Caco-2 (cell line): Measurements from ENCODE around the gene SEC61B. TPM values are rescaled to one million over a fixed set of nuclear protein-coding genes. Genes with fewer than 3 reads are reported as not detected.
"Not testable (repeated sequence)": the region's sequence is repeated elsewhere in the genome, so short reads cannot be mapped to it uniquely, and the experiment has no call there.

ENCODE experiments used
- BruUV-seq: library from RNA; stranded (reverse); fragments of 400-500 nt; replicated peaks from 2 replicates; lab custom pipeline; 2021; lab: Mats Ljungman, UMichigan
- CTCF ChIA-PET: fragments of 300-600 bp; sonication (Branson Sonifier 250); formaldehyde crosslinking; loops from one replicate; lab custom pipeline; 2022; ENCODE audit warnings: antibody characterized with exemption; lab: Charles Lee
- POLR2A ChIA-PET: fragments of 300-600 bp; sonication (Branson Sonifier 250); formaldehyde crosslinking; loops from one replicate; lab custom pipeline; 2022; ENCODE audit warnings: antibody characterized with exemption; lab: Charles Lee
- DNase-seq, 2 experiments: peaks; one replicate each; pipeline versions ENCODE4 v3.0.0 to v3.0.0-alpha.2; 2020 to 2022
- H3K27me3 ChIP-seq: replicated peaks from 2 replicates; pipeline ENCODE4 v1.6.0; 2011; ENCODE audit warnings: low read length; ENCODE audit not compliant: control insufficient read depth, insufficient read depth
- H3K36me3 ChIP-seq: 2 replicates; pipeline ENCODE4 v1.5.1; 2011; ENCODE audit warnings: low read length; ENCODE audit not compliant: control insufficient read depth, insufficient read depth
- H3K4me1 ChIP-seq: fragments of 250-450 bp; sonication (Bioruptor Pico); 2 replicates; pipeline ENCODE4 v1.5.1; 2020; ENCODE audit warnings: mild to moderate bottlenecking
- H3K4me3 ChIP-seq: 2 replicates; pipeline ENCODE4 v1.5.1; 2011; ENCODE audit warnings: low read depth, mild to moderate bottlenecking, control low read depth, low read length
- H3K9me3 ChIP-seq: fragments of 250-450 bp; sonication (Bioruptor Pico); 2 replicates; pipeline ENCODE4 v1.5.1; 2020; ENCODE audit warnings: mild to moderate bottlenecking, moderate library complexity
- H3K27ac Mint-ChIP-seq: one replicate; pipeline ENCODE4 v1.8.0; 2022; ENCODE audit warnings: mixed read lengths; ENCODE audit not compliant: unreplicated experiment
- H3K27me3 Mint-ChIP-seq: one replicate; pipeline ENCODE4 v1.8.0; 2022; ENCODE audit warnings: mixed read lengths; ENCODE audit not compliant: insufficient read depth, unreplicated experiment
- H3K36me3 Mint-ChIP-seq: one replicate; pipeline ENCODE4 v1.8.0; 2022; ENCODE audit warnings: mild to moderate bottlenecking, mixed read lengths; ENCODE audit not compliant: insufficient read depth, unreplicated experiment
- H3K4me1 Mint-ChIP-seq: one replicate; pipeline ENCODE4 v1.8.0; 2022; ENCODE audit warnings: low read depth, mixed read lengths; ENCODE audit not compliant: unreplicated experiment
- H3K4me3 Mint-ChIP-seq: one replicate; pipeline ENCODE4 v1.8.0; 2022; ENCODE audit warnings: mild to moderate bottlenecking, moderate library complexity, mixed read lengths; ENCODE audit not compliant: unreplicated experiment
- H3K9me3 Mint-ChIP-seq: one replicate; pipeline ENCODE4 v1.8.0; 2022; ENCODE audit warnings: mixed read lengths; ENCODE audit not compliant: unreplicated experiment
- intact Hi-C: fragments of 100-400 bp; cut with micrococcal nuclease; formaldehyde crosslinking; loops from one replicate; pipeline ENCODE4 v1.10.0; 2022; ENCODE audit not compliant: unreplicated experiment
- total RNA-seq: library from RNA; stranded (reverse); gene quantifications from 2 replicates; pipeline ENCODE4 v1.2.3, GENCODE V29; 2022
- TF ChIP-seq, protein P1 (sequence below), 2 experiments: fragments of 200-600 bp in 1 of 2; IDR thresholded peaks; 1 replicate in 1 of 2; 2 replicates in 1 of 2; pipeline versions ENCODE4 v1.5.1 to v1.8.0; 2011 to 2022; ENCODE audit warnings: antibody characterized with exemption in 1 of 2, control low read depth in 1 of 2, inconsistent platforms in 1 of 2, low read depth in 1 of 2, low read length in 1 of 2, mild to moderate bottlenecking in 1 of 2, moderate library complexity in 1 of 2; ENCODE audit not compliant: insufficient read depth in 1 of 2, severe bottlenecking in 1 of 2, unreplicated experiment in 1 of 2

SEC61B gene
- total RNA-seq, 1 experiment from 2014 or later, result 170 TPM

DNA sequence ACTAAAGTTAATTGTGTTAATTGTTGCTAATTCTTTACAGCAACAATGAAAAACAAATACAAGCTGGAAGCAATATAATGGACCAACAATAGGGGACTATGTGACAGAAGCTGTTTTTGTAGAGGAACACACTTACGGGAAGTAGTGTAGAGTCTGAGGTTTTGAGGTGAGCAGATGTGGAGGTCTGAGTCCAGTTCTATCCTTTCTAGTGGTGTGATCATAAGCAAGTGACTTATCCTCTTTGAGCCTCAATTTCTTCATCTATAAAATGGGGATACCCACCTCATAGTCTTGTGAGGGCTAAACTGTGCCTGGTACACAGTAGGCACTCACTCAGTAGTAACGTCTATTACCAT lies 28.6 kb upstream of the SEC61B start:
- CTCF ChIA-PET, result interaction anchor here (0.6 kb wide), 1 partner anchor 48 kb away, joined by 4 read pairs; no protein-coding TSS in a partner anchor
- no peaks in the 10 kb centered on the region for H3K9me3 ChIP-seq
- no TSS peak for BruUV-seq

DNA sequence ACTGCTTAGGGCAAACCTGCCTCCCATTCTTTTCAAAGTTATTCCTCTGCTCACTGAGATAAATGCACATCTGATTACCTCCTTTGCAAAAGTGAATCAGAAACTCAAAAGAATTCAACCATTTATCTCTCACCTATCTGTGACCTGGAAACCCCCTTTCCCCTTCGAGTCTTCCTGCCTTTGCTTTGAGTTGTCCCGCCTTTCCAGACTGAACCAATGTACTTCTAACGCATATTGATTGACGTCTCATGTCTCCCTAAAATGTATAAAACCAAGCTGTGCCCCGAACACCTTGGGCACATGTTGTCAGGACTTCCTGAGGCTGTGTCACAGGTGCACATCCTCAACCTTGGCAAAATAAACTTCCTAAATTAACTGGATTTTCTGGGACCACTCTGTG lies 25.6 kb upstream of the SEC61B start:
- POLR2A ChIA-PET, H3K27ac Mint-ChIP-seq, H3K4me1 ChIP-seq, H3K36me3 ChIP-seq, H3K4me3 Mint-ChIP-seq, H3K4me1 Mint-ChIP-seq, BruUV-seq, H3K36me3 Mint-ChIP-seq, H3K9me3 ChIP-seq, intact Hi-C loops, H3K4me3 ChIP-seq, DNase-seq, CTCF ChIA-PET, H3K9me3 Mint-ChIP-seq, H3K27me3 ChIP-seq: not testable (repeated sequence)
- peaks cover 14% of the 10 kb centered on the region for H3K27me3 Mint-ChIP-seq

More for the DNA sequence above, 28.6 kb upstream of the SEC61B start:
- Histone ChIP-seq H3K4me3 (no peak overlapping the region), H3K27me3 (no peaks in the 10 kb centered on the region), H3K4me1 (no peaks in the 10 kb centered on the region), H3K36me3 (no peaks in the 10 kb centered on the region)
- Mint-ChIP-seq H3K9me3 (no peaks in the 10 kb centered on the region), H3K4me1 (no peaks in the 10 kb centered on the region), H3K27me3 (peaks cover 19% of the 10 kb centered on the region), H3K27ac (no peak overlapping the region), H3K36me3 (no peaks in the 10 kb centered on the region), H3K4me3 (no peak overlapping the region)
- no peak for DNase-seq
- POLR2A ChIA-PET, result no interaction called here
- intact Hi-C loops, result no loop called here
- TF ChIP-seq, protein P1, sequence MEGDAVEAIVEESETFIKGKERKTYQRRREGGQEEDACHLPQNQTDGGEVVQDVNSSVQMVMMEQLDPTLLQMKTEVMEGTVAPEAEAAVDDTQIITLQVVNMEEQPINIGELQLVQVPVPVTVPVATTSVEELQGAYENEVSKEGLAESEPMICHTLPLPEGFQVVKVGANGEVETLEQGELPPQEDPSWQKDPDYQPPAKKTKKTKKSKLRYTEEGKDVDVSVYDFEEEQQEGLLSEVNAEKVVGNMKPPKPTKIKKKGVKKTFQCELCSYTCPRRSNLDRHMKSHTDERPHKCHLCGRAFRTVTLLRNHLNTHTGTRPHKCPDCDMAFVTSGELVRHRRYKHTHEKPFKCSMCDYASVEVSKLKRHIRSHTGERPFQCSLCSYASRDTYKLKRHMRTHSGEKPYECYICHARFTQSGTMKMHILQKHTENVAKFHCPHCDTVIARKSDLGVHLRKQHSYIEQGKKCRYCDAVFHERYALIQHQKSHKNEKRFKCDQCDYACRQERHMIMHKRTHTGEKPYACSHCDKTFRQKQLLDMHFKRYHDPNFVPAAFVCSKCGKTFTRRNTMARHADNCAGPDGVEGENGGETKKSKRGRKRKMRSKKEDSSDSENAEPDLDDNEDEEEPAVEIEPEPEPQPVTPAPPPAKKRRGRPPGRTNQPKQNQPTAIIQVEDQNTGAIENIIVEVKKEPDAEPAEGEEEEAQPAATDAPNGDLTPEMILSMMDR (IDR thresholded peaks at IDR 0.05; ENCODE audit: insufficient read depth in 1 of 2, low read depth in 1 of 2, low read length in 1 of 2, severe bottlenecking in 1 of 2, unreplicated experiment in 1 of 2), result no peak

DNA sequence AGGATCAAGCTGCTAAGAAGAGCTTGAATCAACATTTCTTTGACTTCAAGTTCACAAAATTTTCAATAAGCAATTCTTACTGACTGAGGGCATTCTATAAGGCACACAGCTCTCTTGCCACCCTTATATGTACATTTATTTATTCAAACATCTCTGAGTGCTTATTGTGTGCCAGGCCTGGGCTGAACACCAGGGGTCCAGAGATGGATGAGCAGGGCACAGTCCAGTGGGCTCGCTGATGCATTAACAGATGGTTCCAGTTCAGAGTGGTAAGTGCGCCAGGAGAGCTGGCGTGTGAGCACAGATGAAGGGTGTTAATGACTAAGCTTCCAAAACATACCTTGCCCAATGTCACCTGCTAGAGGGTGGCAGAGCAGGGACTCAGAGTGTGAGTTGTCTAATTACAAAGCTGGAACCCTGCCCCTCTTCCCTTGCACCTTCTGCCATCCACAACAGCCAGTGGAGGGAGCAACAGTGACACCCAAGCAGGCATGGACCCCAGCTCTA lies 24.9 kb upstream of the SEC61B start:
- Mint-ChIP-seq H3K27me3 (peaks cover 11% of the 10 kb centered on the region), H3K9me3 (no peaks in the 10 kb centered on the region), H3K27ac (no peak overlapping the region), H3K4me3 (no peak overlapping the region), H3K4me1 (no peaks in the 10 kb centered on the region), H3K36me3 (no peaks in the 10 kb centered on the region)
- H3K4me1 ChIP-seq, result no peaks in the 10 kb centered on the region
- no TSS peak for BruUV-seq
- H3K36me3 ChIP-seq, result no peaks in the 10 kb centered on the region
- intact Hi-C loops, result no loop called here
- no peaks in the 10 kb centered on the region for H3K27me3 ChIP-seq
- DNase-seq, result no peak
- TF ChIP-seq, protein P1 (IDR thresholded peaks at IDR 0.05; ENCODE audit: insufficient read depth in 1 of 2, low read depth in 1 of 2, low read length in 1 of 2, severe bottlenecking in 1 of 2, unreplicated experiment in 1 of 2), result no peak
- ChIA-PET POLR2A (no interaction called here), CTCF (no interaction called here)
- no peaks in the 10 kb centered on the region for H3K9me3 ChIP-seq
- H3K4me3 ChIP-seq, result no peak overlapping the region

DNA sequence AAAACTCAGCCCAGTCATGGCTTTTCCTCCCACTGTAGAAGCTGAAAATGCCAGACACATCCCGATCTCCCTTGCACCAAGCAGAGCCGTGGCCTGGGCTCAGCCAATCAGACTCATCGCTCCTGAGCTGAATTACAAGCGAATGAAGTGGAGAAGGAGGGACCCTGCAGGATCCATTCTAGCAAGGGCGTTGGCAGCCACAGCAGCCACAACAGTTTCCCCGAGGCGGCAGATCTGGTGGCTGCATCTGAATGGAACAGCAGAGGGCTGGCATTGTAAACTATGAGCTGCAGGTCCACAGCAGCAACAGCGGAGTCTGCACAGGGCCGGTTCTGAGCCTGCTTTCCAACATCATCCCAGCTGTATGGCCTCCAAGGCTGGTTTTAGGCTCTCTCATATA lies 24.1 kb upstream of the SEC61B start:
- H3K4me1 Mint-ChIP-seq, result no peaks in the 10 kb centered on the region
- H3K4me3 ChIP-seq, result no peak overlapping the region
- CTCF ChIA-PET, result no interaction called here
- no TSS peak for BruUV-seq
- H3K36me3 ChIP-seq, result no peaks in the 10 kb centered on the region
- no peak overlapping the region for H3K27ac Mint-ChIP-seq
- no peak for DNase-seq
- H3K9me3 ChIP-seq, result no peaks in the 10 kb centered on the region
- H3K27me3 Mint-ChIP-seq, result peaks cover 11% of the 10 kb centered on the region
- H3K27me3 ChIP-seq, result no peaks in the 10 kb centered on the region
- no peaks in the 10 kb centered on the region for H3K4me1 ChIP-seq
- intact Hi-C loops, result no loop called here
- TF ChIP-seq, protein P1 (IDR thresholded peaks at IDR 0.05; ENCODE audit: insufficient read depth in 1 of 2, low read depth in 1 of 2, low read length in 1 of 2, severe bottlenecking in 1 of 2, unreplicated experiment in 1 of 2), result no peak
- H3K9me3 Mint-ChIP-seq, result no peaks in the 10 kb centered on the region
- H3K36me3 Mint-ChIP-seq, result no peaks in the 10 kb centered on the region
- no peak overlapping the region for H3K4me3 Mint-ChIP-seq
- POLR2A ChIA-PET, result no interaction called here
